ENCODE measurements around the gene NR5A2. TPM values are rescaled to one million over a fixed set of nuclear protein-coding genes. Genes with fewer than 3 reads are reported as not detected.

The NR5A2 gene
- total RNA-seq, 1 experiment from 2014 or later, result 0.03 TPM

DNA sequence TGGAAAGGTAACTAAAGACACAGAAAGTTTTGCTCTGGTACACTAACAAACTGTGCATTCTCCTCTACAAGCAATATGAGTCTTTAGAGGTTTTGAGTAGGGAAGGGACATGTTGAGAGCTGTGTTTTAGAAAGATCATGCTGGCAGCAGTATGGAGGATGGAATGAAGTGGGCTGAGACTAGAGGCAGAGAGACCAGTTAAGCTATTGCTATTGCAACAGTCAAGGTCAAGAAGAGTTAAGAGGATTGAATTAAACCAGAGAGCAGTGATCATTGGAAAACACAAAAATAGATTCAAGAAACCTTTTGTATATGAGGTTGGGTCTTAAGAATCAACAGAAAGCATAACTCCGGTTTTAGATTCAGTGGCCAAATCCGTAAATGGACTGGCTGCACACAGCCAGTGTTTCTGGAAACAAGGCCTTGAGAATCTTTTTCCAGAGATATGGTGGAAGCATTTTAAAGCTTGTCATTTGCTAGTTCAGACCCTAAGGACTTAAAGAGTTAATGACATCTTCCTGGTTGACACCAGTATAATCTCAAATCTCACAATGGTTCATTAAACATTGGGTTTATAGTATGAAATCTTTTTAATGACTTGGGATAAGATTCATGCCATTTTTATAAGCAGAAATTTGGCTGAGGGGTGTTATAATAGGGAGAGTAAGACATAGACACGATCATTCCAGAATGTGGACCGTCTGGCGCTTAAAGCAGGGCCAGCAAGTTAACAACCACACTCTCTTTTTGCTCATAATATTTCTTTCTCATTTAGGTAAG lies 177.9 kb downstream of the NR5A2 start:
- DNase-seq (ENCODE audit: low spot score), result no peak

GRCh38 chr1:200206340-200206739 lies 178.8 kb downstream of the NR5A2 start:
- DNase-seq (ENCODE audit: low spot score), result peak; percentile 82

- peak; percentile 25 for DNase-seq (ENCODE audit: low spot score)
These were observed 179.3 kb downstream of the NR5A2 start for GRCh38 chr1:200206761-200207160.

DNA sequence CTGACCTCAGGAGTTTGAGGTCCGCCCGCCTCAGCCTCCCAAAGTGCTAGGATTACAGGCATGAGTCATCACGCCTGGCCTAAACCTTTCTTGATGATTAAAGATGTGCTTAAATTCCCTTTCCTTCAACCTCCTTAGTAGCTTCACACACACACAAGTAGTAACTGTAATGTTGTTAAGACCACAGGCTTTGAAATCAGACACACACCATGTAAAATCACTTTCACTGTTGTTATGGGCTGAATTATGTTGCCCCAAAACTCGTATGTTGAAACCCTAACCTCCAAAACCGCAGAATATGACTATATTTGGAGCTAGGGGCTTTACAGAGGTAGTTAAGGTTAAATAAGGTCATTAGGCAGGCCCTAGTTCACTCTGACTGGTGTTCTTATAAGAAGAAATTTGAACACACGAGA lies 180.2 kb downstream of the NR5A2 start:
- DNase-seq (ENCODE audit: low spot score), result peak; percentile 55

DNA sequence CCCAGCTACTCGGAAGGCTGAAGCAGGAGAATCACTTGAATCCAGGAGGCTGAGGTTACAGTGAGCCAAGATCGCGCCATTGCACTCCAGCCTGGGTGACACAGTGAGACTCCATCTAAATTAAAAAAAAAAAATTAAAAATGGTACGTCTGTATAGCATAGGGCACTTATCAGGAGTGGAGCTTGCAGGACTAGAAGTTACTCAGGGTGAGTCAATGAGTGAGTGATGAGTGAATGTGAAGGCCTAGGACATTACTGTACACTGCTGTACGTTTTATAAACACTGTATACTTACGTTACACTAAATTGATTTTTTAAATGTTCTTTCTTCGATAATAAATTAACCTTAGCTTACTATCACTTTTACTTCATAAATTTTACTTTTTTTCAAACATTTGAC lies 183.6 kb downstream of the NR5A2 start:
- DNase-seq (ENCODE audit: low spot score), result peak; percentile 45

DNA sequence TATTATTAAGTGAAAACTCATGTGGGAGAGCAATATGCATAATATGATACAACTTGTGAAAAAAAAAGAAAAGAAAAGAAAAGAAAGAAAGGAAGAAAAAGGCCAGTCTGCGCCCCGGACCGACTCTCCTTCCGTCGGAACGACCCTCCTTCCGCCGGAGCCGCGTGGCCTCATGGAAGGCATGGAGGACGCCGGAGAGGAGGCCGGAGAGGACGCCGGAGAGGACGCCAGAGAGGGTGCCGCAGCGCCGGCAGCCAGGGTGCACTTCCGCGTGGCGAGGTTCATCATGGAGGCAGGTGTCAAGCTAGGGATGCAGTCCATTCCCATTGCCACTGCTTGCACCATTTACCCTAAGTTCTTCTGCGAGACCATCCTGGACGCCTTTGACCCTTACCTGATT lies 185.9 kb downstream of the NR5A2 start:
- DNase-seq (ENCODE audit: low spot score), result no peak

GRCh38 chr1:200213921-200214320 lies 186.4 kb downstream of the NR5A2 start:
- no peak for DNase-seq (ENCODE audit: low spot score)

DNA sequence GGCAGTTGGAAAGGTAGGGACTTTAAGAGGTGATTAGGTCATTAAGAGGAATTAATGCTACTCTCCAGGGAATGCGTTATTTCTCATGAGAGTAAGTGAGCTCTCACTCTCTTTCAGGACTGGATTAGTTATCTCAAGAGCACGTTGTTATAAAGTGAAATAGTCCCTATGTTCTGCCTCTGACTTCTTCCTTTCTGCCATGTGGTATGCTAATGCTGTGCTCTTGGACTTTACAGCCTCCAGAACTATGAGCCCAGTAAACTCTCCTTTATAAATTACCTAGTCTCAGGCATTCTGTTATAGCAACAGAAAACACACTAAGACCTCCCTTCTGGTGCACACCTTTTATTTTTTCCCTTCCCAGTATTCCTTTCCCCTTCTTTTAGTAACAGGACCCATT lies 187.8 kb downstream of the NR5A2 start:
- DNase-seq (ENCODE audit: low spot score), result no peak

GRCh38 chr1:200217703-200218102 lies 190.2 kb downstream of the NR5A2 start:
- DNase-seq (ENCODE audit: low spot score), result no peak

DNA sequence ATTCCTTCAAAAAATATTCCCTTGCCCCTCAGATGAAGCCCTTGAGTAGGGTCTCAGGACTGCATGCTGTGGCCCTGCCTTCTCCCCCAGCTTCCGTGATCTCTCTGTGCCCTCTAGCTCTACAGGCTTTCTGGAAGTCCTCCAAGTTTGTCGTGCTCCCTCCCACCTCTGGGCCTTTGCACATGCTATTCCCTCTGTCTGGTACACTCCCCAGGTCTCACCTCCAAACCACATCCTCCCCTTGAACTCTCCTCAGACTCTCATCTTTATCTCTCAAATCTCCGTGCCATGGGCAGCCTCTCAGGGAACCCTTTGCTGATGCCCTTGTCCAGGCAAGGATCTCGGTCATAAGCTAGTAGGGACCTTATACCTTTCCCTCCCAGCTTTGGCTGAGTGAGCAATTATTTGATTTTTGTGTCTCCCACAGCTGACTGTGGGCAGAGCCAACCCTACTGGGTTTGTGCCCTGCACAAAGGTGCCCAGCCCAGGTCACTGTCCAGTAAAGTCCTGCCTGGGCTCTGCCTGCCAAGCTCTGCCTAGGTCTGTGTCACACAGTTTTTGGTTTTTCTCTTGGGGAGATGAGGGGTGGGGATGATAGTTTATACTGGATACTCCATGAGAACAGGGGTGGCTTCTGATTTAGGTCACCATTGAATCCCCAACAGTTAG lies 194.2 kb downstream of the NR5A2 start:
- no peak for DNase-seq (ENCODE audit: low spot score)

DNA sequence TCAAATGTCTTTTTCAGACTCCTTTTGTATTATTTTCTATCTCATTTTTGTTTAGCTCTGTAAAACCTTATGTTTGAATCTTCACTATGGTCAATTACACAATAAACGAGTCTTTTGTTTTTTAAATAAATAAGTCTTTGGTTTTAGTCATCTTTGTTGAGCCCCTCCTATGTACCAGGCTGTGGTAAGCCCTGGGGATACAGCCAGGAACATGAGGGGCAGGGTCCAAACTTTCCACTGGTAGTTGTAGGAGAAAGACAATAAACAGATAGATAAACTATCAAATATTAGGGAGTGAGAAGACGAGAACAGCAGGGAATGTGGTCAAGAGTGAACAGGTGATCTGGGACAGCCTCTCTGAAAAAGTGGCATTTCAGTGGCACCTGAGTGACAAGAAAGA lies 195.7 kb downstream of the NR5A2 start:
- DNase-seq (ENCODE audit: low spot score), result no peak

DNA sequence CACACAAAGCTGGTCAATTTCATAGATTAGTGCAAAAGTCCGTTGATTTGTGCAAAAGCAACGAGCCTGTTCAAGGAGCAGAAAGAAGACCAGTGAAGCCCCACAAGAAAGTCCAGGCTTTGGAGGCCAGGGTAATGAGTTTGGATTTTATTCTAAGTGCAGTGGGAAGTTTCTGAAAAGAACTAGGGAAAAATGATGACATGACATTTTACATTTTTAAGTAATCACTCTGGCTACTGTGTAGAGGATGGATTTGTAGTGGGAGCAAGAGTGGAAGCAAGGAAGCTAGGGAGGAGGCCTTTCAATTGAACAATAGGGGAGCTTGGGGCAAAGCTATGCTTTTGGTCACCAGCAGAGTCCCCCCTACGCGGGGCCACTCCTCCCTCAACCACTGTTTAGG lies 196.1 kb downstream of the NR5A2 start:
- DNase-seq (ENCODE audit: low spot score), result no peak

- DNase-seq (ENCODE audit: low spot score), result no peak
These were observed 196.8 kb downstream of the NR5A2 start for GRCh38 chr1:200224315-200224714.

DNA sequence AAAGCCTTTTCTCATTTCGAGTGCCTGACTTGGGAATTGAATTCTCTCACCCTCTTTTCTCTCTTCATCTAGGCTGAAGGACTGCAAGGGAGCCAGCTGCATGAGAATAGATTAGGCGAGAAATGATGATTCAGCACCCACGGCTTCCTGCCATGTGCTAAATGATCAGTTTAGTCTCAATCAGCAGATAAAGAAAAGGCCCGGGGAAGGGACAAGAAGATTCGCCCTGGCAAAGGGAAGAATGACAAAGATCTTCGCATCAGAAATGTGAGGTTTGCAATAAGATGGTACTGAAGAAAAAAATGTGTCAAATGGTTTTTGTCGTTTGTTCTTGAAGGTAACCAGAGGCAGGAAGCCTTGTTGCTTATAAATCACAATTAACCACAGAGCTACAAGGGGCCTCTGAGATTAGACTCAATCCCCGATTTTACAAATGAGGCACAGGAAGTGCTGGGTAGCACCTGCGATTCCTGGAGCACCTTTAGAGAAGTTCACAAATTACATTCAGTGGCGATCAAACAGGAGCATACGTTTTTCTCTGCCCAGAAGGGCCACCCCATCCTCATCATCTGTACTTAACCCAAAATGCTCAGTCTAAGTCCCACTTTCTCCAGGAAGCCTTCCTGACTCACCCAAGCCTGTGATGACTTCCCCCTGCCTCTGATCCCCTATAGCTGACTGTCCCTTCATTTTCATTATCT lies 198.9 kb downstream of the NR5A2 start:
- DNase-seq (ENCODE audit: low spot score), result no peak

DNA sequence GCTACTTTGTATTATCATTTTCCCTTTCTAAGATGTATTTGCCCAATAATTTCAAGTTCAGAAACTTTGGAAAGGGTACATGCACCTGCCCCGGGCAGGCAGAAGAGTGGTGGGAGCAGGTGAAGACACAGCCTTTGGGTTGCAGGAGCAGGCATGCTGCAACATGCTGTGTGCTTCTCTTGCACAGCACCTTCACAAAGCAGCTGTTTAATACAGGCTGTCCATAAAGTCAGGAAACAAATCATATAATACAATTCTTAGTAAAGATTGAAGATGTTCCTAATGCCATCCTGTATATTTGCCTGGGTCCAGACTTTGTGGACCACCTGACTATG lies 199.4 kb downstream of the NR5A2 start:
- DNase-seq (ENCODE audit: low spot score), result no peak
